ENCODE results near the gene MTG2.
"Not testable (repeated sequence)": the region's sequence is repeated elsewhere in the genome, so short reads cannot be mapped to it uniquely, and the experiment has no call there.

Gene MTG2

GRCh38 chr20:62143957-62144825 lies 38.6 kb upstream of the MTG2 start:
- DNase-seq (ENCODE audit: low read depth in 2 of 3, low spot score in 1 of 3): peak; percentile 39 to 55 (median 42)

DNA sequence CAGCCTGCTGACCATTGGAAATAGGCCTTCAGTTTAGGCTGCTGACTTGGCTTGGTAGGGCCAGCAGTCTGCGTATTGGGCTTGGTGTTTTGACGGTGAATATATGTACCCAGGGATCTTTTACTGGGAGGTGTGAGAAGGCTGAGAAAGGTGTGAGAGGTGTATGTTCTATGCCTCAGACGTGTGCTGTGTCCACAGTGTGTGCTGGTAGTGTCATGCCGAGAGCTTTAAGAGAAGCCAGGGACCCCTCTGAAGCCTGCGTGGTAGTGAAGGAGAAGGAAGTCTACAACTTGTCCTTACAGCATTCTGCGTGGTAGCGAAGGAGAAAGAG lies 37.2 kb upstream of the MTG2 start:
- DNase-seq (ENCODE audit: low read depth in 2 of 3, low spot score in 1 of 3): no peak

GRCh38 chr20:62146019-62146755 lies 36.6 kb upstream of the MTG2 start:
- DNase-seq (ENCODE audit: low read depth in 2 of 3, low spot score in 1 of 3): no peak

GRCh38 chr20:62147125-62147524 lies 35.7 kb upstream of the MTG2 start:
- DNase-seq (ENCODE audit: low read depth in 2 of 3, low spot score in 1 of 3): no peak

DNA sequence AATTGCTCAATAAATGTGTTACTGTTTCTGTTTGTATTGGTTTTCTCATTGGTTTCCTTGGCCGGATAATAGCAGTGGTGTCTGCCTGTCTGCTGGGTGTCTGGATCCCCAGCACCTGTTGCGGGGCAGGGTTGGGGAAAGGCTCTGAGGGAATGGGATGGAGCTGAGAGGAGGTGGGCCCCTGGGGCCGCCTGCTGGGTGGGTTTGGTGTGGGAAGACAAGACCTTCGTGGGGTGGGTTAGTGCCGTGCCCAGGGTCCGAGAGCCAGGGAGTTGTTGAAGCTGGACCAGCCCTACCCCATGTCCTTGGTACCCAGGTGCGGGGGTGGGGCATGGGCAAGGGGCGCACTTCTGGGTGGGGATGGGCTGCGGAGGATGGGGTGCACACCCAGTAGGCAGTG lies 35.3 kb upstream of the MTG2 start:
- no peak for DNase-seq (ENCODE audit: low read depth in 2 of 3, low spot score in 1 of 3)

- DNase-seq (ENCODE audit: low read depth in 2 of 3, low spot score in 1 of 3): not testable (repeated sequence)
Observed at GRCh38 chr20:62148383-62148782, 34.4 kb upstream of the MTG2 start.

GRCh38 chr20:62148908-62149314 lies 33.9 kb upstream of the MTG2 start:
- no peak for DNase-seq (ENCODE audit: low read depth in 2 of 3, low spot score in 1 of 3)

DNA sequence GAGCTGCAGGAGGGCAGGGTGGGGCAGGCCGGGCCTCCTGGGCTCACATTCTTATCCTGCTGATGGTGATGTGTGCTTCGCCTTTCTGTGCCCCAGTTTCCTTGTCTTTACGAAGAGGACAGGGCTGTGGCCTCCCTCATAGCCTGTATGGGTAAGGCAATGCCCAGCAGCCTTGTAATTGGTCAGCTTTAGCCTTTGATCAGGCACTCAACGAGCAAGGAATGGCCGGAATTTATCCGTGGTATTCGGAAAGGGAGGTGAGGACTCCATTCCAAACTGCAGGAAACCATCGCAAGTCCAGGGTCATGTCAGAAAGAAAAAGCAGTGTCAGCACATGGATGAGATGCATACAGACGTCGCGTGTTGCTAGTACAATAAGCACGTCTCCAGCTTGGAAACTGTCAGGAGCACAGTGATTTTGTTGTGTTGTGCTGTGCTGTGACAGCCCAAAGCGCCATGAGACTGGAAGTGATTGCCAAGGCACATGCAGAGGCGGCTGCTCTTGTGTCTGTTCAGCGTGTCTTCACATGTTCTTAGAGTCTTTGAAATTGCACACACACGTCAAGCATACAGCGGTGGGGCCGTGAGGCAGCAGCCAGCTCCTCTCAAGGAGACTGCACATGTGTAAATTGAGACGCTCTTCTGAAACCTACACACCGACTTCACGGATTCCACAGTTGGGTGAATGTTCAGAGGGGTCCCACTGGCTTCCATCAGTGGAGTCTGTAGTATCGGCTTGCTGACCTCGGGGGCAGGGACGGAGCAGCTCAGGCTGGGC lies 33.1 kb upstream of the MTG2 start:
- DNase-seq (ENCODE audit: low read depth in 2 of 3, low spot score in 1 of 3): no peak

GRCh38 chr20:62150310-62150575 lies 32.6 kb upstream of the MTG2 start:
- DNase-seq (ENCODE audit: low read depth in 2 of 3, low spot score in 1 of 3): no peak

- DNase-seq (ENCODE audit: low read depth in 2 of 3, low spot score in 1 of 3): no peak
Observed at GRCh38 chr20:62151225-62151624, 31.6 kb upstream of the MTG2 start.

DNA sequence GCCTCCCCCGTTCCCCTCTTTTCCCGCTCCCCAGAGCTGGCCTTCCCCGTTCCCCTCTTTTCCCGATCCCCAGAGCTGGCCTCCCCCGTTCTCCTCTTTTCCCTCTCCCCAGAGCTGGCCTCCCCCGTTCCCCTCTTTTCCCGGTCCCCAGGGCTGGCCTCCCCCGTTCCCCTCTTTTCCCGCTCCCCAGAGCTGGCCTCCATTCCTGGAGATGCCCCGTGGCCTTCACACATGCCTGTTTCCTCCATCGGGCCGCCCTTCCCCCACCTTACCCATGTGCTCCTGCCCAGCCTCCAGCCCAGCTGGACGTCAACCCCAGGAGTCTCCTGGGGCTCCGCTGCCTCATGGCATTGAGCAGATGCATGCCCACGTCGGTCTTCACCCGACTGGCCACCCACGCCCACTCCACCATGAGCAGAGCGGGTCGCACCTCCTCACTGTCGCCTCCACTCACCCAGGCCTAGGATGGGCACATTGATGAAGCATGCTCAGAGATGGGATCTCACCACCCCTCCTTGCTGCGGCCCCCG lies 30.9 kb upstream of the MTG2 start:
- no peak for DNase-seq (ENCODE audit: low read depth in 2 of 3, low spot score in 1 of 3)

GRCh38 chr20:62155428-62156253 lies 27.2 kb upstream of the MTG2 start:
- DNase-seq (ENCODE audit: low read depth in 2 of 3, low spot score in 1 of 3): no peak

DNA sequence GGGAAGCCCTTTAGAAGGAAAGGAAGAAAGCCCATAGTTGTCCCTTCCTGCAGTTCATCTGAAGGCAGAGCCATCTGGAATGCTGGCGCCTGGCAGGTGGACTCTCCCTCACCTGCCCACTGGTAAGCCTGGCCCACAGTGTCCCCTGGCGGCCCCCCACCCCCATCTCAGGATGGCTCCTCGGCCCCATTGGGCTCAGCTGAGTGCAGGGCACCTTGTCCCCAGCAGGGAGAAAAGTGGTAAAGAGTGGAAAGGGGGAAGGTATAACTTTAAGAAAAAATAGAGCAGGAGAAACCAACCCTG lies 26.6 kb upstream of the MTG2 start:
- DNase-seq (ENCODE audit: low read depth in 2 of 3, low spot score in 1 of 3): no peak

DNA sequence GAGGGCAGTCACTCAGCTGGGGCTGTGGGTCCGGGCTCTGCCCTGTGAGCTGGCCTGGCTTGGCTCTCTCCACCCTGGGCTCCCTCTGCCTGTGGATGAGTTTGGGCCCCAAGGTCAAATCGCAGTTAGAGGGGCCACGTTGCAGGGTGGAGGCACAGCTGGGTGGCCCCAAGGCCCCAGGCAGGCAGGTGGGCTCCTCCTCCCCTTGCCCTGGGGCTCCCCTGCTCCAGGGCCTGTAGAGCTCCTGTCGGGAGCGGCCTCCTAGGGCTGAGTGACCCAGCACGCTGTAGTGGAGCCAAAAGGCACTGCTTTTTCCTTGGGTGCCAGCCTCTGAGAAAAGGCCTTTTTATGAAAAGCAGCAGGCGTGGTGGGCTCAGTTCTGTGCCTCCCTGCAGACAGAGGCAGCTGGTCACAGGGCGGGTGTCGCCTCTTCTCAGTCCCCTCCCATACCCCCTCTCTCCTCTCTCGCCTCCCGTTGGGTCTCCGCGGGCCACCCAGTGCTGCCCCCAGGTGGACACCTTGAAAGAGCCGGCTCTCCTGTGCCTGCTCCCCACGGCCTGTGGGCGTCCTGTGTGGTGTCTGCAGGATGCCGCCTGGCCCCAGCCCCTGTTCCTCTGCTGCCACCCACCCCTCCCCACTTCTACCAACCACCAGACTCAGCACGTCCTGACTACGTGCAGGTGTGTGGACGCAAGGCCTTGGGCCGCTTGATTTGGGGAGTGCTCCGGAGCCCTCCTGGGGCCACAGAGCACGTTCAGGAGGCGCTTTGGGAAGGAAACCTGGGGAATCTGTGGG lies 26.0 kb upstream of the MTG2 start:
- DNase-seq (ENCODE audit: low read depth in 2 of 3, low spot score in 1 of 3): peak; percentile 54 to 68 (median 62)

DNA sequence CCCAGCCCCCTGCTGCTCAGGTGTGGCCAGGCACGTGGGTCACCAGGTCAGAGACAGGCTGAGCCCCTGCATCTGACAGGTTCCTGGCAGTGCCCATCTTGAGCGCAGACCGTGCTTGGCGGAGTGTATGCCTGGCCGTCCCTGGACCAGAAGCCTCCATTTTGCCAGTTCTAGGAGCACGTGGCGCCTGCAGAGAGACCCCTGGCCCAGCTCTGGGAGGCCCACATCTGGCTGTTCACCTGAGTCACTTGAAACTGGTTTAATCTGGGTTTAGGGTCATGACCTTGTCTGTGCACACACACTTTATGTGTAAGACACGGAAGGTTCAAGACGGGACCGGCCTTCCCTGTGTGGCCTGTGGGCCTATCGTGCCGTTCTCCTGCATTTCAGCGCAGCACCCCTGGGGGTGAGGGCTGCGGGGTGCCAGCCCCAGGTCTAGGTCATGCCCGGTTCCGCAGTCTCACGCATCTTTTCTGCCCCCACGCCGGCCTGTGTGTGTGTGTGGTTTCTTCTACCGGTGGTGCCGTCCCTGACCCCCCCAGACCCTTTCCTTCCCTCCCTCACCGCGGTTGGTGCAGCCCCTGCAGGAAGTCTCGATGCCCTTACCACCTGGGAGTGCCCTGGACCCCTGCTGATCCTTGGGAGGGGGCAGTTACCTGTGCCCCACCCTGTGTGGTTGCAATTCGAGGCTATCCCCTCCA lies 25.3 kb upstream of the MTG2 start:
- DNase-seq (ENCODE audit: low read depth in 2 of 3, low spot score in 1 of 3): no peak

DNA sequence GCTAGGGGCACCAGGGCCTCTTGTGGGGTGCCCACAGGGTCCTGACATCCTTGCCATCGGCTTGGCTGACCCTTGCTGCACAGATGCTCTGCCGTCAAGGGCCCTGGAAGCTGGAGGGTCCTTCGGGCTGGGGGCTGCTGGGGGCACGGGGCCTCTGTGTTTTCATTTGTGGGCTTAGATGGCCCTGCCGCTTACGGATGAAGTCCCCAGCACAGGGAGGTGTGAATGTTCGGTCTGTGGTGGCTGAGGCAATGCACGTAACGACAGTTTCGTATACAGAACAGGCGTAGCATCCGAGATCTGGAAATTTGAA lies 24.8 kb upstream of the MTG2 start:
- DNase-seq (ENCODE audit: low read depth in 2 of 3, low spot score in 1 of 3): no peak

- DNase-seq (ENCODE audit: low read depth in 2 of 3, low spot score in 1 of 3): no peak
Observed at GRCh38 chr20:62158541-62158940, 24.3 kb upstream of the MTG2 start.

DNA sequence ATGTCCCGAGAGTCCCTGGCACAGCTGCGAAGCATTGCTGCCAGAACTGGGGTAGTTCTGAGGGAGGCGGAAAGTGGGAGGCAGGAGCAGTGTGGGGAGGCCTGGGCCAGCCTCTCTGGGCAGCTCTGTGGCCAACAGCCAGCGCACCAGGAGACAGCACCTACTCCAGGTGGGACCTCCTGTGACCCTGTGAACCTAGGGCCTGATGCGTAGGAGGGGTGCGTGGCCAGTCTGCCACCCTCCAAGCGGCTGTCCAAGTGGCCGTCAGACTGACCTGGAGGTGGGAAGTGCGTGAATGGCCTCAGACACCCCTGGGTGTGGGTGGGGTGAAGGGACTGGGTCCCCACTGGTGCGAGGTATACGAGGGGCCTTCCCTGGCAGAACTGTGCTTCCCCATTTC lies 23.8 kb upstream of the MTG2 start:
- no peak for DNase-seq (ENCODE audit: low read depth in 2 of 3, low spot score in 1 of 3)

DNA sequence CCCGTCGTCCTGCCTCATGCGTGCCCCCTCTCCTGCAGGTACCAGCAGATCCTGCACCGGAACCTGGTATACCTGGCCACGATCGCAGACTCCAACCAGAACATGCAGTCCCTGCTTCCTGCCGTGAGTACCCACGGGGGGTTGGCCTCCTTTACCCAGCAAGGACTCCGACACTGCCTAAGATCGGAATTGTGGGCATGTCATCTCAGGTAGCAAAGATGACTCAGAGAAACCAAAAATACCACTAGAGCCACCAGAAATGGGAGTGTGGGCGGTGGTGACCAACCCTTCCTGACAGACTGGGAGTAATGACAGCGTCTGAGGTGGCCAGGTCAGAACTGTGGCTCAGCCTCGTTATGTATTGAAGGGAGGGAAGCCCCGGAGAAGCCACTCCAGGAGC lies 23.0 kb upstream of the MTG2 start:
- peak; percentile 67 to 74 (median 68) for DNase-seq (ENCODE audit: low read depth in 2 of 3, low spot score in 1 of 3)

GRCh38 chr20:62160253-62160652 lies 22.6 kb upstream of the MTG2 start:
- no peak for DNase-seq (ENCODE audit: low read depth in 2 of 3, low spot score in 1 of 3)
